Mesothelial cell of epicardium (in vitro differentiated cells): Measurements from ENCODE around the gene GLOD4. TPM values are rescaled to one million over a fixed set of nuclear protein-coding genes. Genes with fewer than 3 reads are reported as not detected.
A peak's percentile ranks its signal among the peaks of the same experiment; 100 is the strongest.
"Not testable (repeated sequence)": the region's sequence is repeated elsewhere in the genome, so short reads cannot be mapped to it uniquely, and the experiment has no call there.

Experiments
- DNase-seq, 2 experiments: peaks; one replicate each; pipeline ENCODE4 v3.0.0; 2021; ENCODE audit warnings: low spot score in 2 of 2; ENCODE audit not compliant: unreplicated experiment in 2 of 2
- H3K27ac Mint-ChIP-seq: 2 replicates; pipeline ENCODE4 v1.8.0; 2021; ENCODE audit warnings: mixed read lengths
- H3K27me3 Mint-ChIP-seq: 2 replicates; pipeline ENCODE4 v1.8.0; 2021; ENCODE audit warnings: low read depth, mixed read lengths
- H3K36me3 Mint-ChIP-seq: 2 replicates; pipeline ENCODE4 v1.8.0; 2021; ENCODE audit warnings: mixed read lengths
- H3K4me1 Mint-ChIP-seq: 2 replicates; pipeline ENCODE4 v1.8.0; 2021; ENCODE audit warnings: mixed read lengths
- H3K4me3 Mint-ChIP-seq: 2 replicates; pipeline ENCODE4 v1.8.0; 2021; ENCODE audit warnings: mild to moderate bottlenecking, moderate library complexity, mixed read lengths
- H3K9me3 Mint-ChIP-seq: 2 replicates; pipeline ENCODE4 v1.8.0; 2021; ENCODE audit warnings: mixed read lengths
- CTCF ChIP-seq: fragments of 200-600 bp; sonication (generic); IDR thresholded peaks from one replicate; pipeline ENCODE4 v1.5.0; 2021; ENCODE audit warnings: antibody characterized with exemption; ENCODE audit not compliant: unreplicated experiment
- total RNA-seq: library from RNA; stranded (reverse); gene quantifications from 3 replicates; pipeline ENCODE4 v1.2.1, GENCODE V29; 2021

The GLOD4 gene
- total RNA-seq = 72.1 to 77.2 TPM (median 76.9 TPM) in 3 replicates

GRCh38 chr17:781805-782731 is at the start of gene GLOD4, which contains the start of gene MRM3:
Gene GLOD4, minus strand, starts transcription at chr17:782280. Its CDS starts 25 bp downstream, at chr17:782255.
Gene MRM3, plus strand, starts transcription at chr17:782353. Its CDS starts 26 bp downstream, at chr17:782379.
- H3K4me3 Mint-ChIP-seq = peak within 1 kb of the TSS; percentile 99
- peaks cover 2% of the 10 kb centered on the region for H3K36me3 Mint-ChIP-seq
- peak within 1 kb of the TSS; percentile 98 for H3K27ac Mint-ChIP-seq
- H3K27me3 Mint-ChIP-seq = no peaks in the 10 kb centered on the region
- H3K9me3 Mint-ChIP-seq = no peaks in the 10 kb centered on the region
- DNase-seq = peak; percentile 87 to 98
- peaks cover 25% of the 10 kb centered on the region for H3K4me1 Mint-ChIP-seq
- peak; percentile 40 for TF ChIP-seq CTCF

- peaks cover 25% of the 10 kb centered on the region for H3K36me3 Mint-ChIP-seq
- H3K4me3 Mint-ChIP-seq = no peak overlapping the region
- no peak for DNase-seq
- no peak overlapping the region for H3K27ac Mint-ChIP-seq
- peaks cover 7% of the 10 kb centered on the region for H3K4me1 Mint-ChIP-seq
- H3K9me3 Mint-ChIP-seq = peaks cover 12% of the 10 kb centered on the region
- H3K27me3 Mint-ChIP-seq = no peaks in the 10 kb centered on the region
- no peak for TF ChIP-seq CTCF
These were observed 48.9 kb upstream of the GLOD4 start for GRCh38 chr17:830950-831349.

- Mint-ChIP-seq H3K9me3 (peaks cover 12% of the 10 kb centered on the region), H3K27me3 (no peaks in the 10 kb centered on the region), H3K27ac (peak overlapping the region; percentile 13), H3K4me1 (peaks cover 6% of the 10 kb centered on the region), H3K4me3 (no peak overlapping the region), H3K36me3 (peaks cover 25% of the 10 kb centered on the region)
- no peak for TF ChIP-seq CTCF
- no peak for DNase-seq
These were observed 48.3 kb upstream of the GLOD4 start for GRCh38 chr17:830381-830780.

- H3K4me1 Mint-ChIP-seq, H3K4me3 Mint-ChIP-seq, H3K27ac Mint-ChIP-seq, DNase-seq, H3K27me3 Mint-ChIP-seq: not testable (repeated sequence)
- Mint-ChIP-seq H3K36me3 (peaks cover 25% of the 10 kb centered on the region), H3K9me3 (peaks cover 12% of the 10 kb centered on the region)
These were observed 47.5 kb upstream of the GLOD4 start for GRCh38 chr17:829614-830013.

- Mint-ChIP-seq H3K27ac (no peak overlapping the region), H3K27me3 (no peaks in the 10 kb centered on the region), H3K36me3 (peaks cover 24% of the 10 kb centered on the region), H3K9me3 (peaks cover 12% of the 10 kb centered on the region), H3K4me1 (peaks cover 2% of the 10 kb centered on the region), H3K4me3 (no peak overlapping the region)
- no peak for TF ChIP-seq CTCF
- DNase-seq = no peak
These were observed 46.7 kb upstream of the GLOD4 start for GRCh38 chr17:828761-829160.

- Mint-ChIP-seq H3K27me3 (no peaks in the 10 kb centered on the region), H3K9me3 (peaks cover 6% of the 10 kb centered on the region), H3K4me1 (no peaks in the 10 kb centered on the region), H3K27ac (no peak overlapping the region), H3K36me3 (peaks cover 25% of the 10 kb centered on the region), H3K4me3 (no peak overlapping the region)
- no peak for TF ChIP-seq CTCF
- DNase-seq = no peak
These were observed 44.7 kb upstream of the GLOD4 start for GRCh38 chr17:826778-827177.
